ENCODE measurements around the gene PLCE1.
"Not testable (repeated sequence)": the region's sequence is repeated elsewhere in the genome, so short reads cannot be mapped to it uniquely, and the experiment has no call there.

The PLCE1 gene

GRCh38 chr10:93993782-93994437 is at the start of gene PLCE1:
Gene PLCE1 (plus strand): TSS chr10:93993931. CDS start chr10:94031047, 37,116 bp downstream.
- DNase-seq = no peak

GRCh38 chr10:93945819-93946218 is 47.9 kb upstream of the PLCE1 start:
- no peak for DNase-seq

DNA sequence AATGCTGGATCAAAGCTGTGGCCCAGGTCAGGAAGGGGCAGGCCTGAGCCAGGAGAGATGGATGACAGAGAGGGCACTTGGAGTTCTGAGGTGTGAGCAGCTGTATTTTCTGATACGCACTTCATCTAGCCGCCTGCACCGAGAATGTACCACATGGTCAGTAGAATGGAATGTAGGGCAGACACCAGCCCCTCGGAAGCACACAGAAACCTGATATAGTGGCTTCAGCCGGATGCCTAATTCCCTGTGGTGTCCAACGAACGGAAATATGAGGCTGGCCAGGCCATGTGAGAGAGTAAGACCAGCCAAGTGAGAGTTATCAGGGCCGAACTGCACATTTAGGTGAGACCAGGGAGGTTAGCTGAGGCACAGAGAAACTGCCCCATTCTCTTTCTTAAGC is 46.7 kb upstream of the PLCE1 start:
- no peak for DNase-seq

DNA sequence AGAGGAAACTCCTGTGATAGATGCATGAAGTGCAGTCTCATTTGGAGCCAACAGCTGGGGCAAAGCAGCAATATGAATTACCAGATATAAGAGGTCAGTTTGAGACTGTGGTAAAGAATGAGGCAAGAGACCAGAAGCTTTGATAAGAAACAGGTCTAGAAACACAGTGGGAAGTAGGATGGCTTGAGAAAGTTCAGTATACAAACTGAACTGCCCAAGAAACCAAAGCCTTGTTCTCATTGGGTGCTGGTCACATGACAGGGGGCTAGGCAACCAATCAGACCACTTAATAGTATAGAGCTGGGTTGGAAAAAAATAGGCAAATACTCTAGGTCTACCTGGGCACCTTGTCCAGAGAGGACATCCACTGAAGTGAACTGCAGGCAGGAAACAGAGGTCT is 46.2 kb upstream of the PLCE1 start:
- DNase-seq = no peak

- no peak for DNase-seq
Observed at GRCh38 chr10:93951905-93952304, 41.8 kb upstream of the PLCE1 start.

GRCh38 chr10:93954299-93954698 is 39.4 kb upstream of the PLCE1 start:
- no peak for DNase-seq

DNA sequence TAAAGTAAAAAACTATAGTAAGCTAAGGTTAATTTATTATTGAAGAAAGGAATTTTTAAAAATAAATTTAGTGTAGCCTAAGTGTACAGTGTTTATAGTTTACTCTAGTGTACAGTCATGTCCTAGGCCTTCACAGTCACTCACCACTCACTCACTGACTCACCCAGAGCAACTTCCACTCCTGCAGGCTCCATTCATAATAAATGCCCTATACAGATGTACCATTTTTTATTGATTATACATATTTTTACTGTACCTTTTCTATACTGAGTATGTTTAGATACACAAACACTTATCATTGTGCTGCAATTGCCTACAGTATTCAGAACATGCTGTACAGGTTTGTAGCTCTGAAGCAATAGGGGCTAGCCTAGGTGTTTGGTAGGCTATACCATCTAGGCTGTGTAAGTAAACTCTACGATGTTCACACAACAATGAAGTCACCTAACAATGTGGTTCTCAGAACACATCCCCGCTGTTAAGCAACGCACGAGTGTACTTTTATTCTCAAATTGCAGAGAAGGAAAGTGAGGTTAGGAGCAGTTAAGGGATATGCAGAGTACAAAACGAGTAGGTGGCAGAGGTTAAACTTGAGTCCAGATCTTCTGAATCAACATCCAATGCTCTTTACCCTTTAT is 38.9 kb upstream of the PLCE1 start:
- no peak for DNase-seq

DNA sequence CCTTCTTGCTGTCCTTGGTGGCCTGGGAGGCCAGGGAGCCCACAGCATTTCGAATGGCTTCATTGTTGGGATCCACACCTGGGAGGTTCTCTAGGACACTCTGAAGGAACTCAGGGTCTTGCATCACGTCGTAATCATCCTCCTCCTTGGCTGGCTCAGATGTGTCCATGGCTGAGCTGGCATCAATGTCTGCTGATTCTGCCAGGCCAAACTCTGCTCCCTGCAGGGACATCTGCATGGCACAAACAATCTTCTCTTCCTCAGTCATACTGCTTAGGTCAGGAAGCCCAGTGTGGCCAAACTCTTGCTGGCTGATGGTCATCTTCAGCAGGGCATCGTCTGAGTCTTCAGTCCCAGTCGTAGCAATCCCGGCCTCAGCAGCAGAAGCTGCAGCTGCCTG is 34.9 kb upstream of the PLCE1 start:
- DNase-seq = no peak

DNA sequence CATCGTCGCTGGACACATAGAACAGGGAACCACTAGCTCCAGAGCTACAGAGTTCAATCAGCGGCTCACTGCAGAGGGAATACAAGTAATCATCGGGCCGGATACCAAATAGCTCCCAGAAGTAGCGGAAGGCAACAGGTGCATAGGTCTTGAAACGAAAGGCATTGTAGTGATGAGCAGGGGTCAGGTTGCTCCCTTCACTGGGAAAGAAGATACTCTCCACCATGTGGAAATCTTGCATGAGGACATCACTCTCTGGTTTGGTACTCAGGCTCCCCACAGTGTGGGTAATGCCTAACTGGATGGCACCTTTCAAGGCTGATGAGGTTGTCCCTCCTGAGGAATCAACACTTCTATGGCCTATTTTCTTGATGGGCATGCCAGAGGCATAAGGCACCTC is 32.7 kb upstream of the PLCE1 start:
- not testable (repeated sequence) for DNase-seq

- DNase-seq = no peak
Observed at GRCh38 chr10:93962973-93963372, 30.8 kb upstream of the PLCE1 start.

GRCh38 chr10:93963434-93963833 is 30.3 kb upstream of the PLCE1 start:
- DNase-seq = no peak

DNA sequence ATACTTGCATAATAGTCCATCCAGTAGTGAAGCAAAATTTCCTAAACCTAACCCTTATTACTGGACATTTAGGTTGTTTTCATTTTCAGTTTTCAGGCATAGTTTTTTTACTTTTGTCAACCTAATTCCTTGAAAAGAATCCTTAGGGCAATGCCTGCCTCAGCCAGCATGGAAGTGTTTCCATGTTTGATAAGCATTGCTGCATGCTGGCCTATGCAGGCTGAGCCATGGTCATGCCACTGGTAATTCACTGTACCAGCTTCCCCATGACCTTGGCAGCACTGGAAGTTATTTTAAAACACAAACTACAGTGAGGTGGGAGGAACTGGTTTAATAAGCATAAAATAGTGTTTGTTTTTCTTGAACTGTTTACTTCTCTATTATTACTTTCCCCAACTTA is 27.8 kb upstream of the PLCE1 start:
- DNase-seq = no peak

GRCh38 chr10:93967756-93968155 is 26.0 kb upstream of the PLCE1 start:
- DNase-seq = no peak

- DNase-seq = no peak
Observed at GRCh38 chr10:93968540-93968945, 25.2 kb upstream of the PLCE1 start.

DNA sequence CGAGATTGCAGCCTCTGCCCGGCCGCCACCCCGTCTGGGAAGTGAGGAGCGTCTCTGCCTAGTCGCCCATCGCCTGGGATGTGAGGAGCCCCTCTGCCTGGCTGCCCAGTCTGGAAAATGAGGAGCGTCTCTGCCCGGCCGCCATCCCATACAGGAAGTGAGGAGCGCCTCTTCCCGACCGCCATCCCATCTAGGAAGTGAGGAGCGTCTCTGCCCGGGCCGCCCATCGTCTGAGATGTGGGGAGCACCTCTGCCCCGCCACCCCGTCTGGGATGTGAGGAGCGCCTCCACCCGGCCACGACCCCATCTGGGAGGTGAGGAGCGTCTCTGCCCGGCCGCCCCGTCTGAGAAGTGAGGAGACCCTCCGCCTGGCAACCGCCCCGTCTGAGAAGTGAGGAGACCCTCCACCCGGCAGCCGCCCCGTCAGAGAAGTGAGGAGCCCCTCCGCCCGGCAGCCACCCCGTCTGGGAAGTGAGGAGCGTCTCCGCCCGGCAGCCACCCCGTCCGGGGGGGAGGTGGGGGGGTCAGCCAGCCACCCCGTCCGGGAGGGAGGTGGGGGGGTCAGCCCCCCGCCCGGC is 23.2 kb upstream of the PLCE1 start:
- not testable (repeated sequence) for DNase-seq

GRCh38 chr10:93973748-93974445 is 19.8 kb upstream of the PLCE1 start:
- DNase-seq = no peak

GRCh38 chr10:93977442-93977841 is 16.3 kb upstream of the PLCE1 start:
- no peak for DNase-seq

GRCh38 chr10:93980486-93980885 is 13.2 kb upstream of the PLCE1 start:
- no peak for DNase-seq

- no peak for DNase-seq
Observed at GRCh38 chr10:93991114-93991513, 2.6 kb upstream of the PLCE1 start.

- no peak for DNase-seq
Observed at GRCh38 chr10:93991596-93992284, 2.0 kb upstream of the PLCE1 start.

DNA sequence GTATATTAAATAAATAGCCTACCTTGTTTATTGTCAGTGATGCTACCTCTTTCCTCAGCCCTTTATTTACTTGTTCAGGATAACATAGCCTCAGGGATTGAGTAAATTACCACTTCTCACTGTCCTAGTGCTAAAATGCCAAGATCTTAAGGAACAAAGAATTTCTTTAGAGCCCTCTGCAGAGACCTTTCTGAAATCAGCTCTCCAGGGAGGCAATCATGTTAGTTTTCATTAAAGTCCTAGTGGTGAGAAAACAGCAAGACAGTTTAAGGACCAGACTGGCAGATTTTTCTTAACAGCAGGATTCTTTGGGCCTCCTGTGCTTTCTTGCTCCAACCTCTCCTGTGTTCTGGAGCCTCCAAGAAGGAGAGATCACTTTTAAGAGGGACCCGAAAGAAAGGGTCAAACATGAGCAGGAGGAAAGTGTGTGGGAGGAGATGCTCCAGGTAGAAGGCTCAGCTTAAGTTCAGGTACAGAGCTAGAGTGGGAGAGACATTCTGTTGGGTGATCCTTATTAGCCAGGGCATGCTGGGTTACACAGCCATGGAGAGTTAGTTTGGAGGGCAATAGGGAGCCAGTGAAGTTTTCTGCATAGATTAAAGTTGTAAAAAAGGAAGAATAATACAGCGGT is 1.2 kb upstream of the PLCE1 start:
- DNase-seq = no peak

DNA sequence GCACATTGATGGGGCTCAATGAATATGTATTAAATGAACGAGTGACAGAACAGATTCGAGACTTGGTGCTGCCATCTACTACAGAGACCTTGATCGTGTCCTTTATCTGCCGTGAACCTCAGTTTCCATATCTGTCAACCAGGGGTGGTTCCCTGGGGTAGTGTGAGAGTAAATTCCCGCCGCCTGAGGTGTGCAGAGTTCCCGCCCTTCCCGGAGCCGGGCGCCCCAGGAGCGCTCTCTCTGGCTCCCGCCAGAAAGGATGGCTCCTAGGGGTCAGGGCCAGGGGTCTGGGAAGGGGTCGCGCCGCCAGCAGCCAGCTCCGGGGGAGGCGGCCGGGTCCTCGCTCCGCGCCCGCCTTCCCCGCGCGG is 333 bp upstream of the PLCE1 start:
- no peak for DNase-seq

DNA sequence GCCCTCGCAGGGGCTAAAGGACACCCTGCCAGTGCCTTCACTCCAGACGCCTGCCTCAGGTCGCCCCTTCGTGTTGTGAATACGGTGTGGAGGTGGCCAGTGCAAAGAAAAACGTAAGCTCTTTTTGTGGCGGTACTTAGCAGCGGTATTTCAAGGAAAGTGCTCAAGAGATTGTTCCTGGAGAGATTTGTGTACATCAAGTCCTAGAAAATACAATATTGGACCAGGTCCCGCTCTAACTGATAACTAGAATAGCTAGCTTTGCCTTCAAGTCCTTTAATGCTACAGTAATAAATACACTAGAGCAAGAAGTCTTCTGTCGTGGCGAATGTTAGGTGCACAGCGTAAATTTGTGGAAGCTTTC is 689 bp downstream of the PLCE1 start:
- DNase-seq = no peak
